GM18511 (cell line): ENCODE measurements around the gene DMRT1.
"Not testable (repeated sequence)": the region's sequence is repeated elsewhere in the genome, so short reads cannot be mapped to it uniquely, and the experiment has no call there.

ENCODE experiments used
- ATAC-seq: cut with Tn5 transposase; IDR thresholded peaks from one replicate; pipeline ENCODE4 v1.9.1; 2021; ENCODE audit warnings: mild to moderate bottlenecking, moderate library complexity; ENCODE audit not compliant: unreplicated experiment

DMRT1 gene

GRCh38 chr9:859251-859650, 17.8 kb downstream of the DMRT1 start:
- peak; percentile 100 for ATAC-seq

DNA sequence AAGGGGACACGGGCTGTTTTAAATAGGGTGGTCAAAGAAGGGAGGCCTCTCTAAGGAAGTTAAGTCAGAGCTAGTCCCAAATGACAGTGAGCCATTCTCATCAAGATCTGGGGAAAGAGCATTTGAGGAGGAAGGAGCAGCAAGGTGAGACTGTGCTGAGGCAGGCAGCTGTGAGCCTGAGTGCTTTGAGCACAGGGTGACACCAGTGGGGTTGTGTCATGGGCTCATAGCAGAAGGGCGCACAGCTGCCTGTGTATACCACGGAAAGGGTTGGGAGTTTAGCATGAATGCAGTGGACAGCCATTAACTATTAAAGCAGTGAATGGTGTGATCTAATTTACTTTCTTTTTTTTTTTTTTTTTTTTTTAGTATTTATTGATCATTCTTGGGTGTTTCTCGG, 19.2 kb downstream of the DMRT1 start:
- ATAC-seq = no peak

- ATAC-seq = not testable (repeated sequence)
Observed at GRCh38 chr9:861525-861924, 20.0 kb downstream of the DMRT1 start.

GRCh38 chr9:875119-875962, 33.8 kb downstream of the DMRT1 start:
- ATAC-seq = no peak

GRCh38 chr9:876425-876824, 34.9 kb downstream of the DMRT1 start:
- ATAC-seq = no peak

DNA sequence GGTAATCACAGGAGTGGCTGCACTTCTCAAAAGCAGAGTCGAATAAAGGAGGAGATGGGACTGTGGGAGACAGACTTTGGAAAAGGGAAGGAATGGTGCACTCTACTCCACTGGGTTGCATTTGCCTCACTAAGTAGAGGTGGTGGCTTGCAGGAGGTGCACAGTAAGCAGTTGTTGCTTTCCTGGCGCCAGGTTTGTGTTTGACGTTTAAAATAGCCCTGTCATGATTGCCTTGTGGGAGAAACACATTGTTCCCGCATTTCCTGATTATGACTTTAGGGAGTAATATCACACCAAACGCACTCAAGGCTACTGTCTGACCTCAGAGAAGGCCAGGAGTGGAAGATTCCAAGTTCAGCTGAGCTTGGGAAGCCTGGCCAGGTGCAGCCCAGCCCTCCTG, 36.7 kb downstream of the DMRT1 start:
- no peak for ATAC-seq

- ATAC-seq = no peak
Observed at GRCh38 chr9:880725-881124, 39.2 kb downstream of the DMRT1 start.

DNA sequence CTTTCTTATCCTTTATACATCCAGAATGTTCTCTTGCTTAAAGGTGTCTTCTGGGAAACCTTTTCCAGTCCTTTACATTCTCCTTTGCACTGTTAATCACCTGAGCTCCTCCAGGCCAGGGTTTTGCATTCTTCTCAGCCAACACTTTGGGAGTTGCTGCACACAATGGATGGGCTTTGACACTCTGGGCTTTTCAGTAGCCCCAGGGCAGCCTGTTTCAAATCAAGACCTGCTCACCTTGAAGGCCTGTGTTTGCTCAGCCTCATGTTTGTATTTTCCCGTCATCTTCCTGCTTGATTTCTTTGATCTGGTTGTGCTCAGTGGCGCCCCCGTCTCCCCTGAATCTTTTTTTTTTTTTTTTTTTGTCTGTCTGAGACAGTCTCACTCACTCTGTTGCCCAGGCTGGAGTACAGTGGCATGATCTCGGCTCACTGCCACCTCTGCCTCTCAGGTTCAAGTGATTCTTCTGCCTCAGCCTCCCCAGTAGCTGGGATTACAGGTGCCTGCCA, 41.0 kb downstream of the DMRT1 start:
- ATAC-seq = no peak

DNA sequence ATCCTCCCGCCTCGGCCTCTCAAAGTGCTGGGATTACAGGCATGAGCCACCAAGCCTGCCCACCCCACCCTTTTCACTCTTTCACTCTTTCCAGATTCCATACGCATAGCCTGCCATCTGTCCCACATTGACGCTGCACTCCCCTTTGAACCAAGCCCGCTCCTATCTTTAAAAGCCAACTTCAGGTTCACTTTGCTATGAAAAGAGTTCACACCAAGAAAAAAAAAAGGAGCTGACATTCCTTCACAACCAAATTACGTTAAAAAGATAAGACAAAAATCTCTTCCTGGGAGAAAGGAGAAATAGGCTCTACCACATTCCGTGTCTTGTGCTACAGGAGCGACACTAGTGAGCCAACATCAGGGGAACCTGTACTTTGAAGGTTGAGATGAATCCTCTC, 41.5 kb downstream of the DMRT1 start:
- no peak for ATAC-seq

- no peak for ATAC-seq
Observed at GRCh38 chr9:886886-887285, 45.4 kb downstream of the DMRT1 start.

DNA sequence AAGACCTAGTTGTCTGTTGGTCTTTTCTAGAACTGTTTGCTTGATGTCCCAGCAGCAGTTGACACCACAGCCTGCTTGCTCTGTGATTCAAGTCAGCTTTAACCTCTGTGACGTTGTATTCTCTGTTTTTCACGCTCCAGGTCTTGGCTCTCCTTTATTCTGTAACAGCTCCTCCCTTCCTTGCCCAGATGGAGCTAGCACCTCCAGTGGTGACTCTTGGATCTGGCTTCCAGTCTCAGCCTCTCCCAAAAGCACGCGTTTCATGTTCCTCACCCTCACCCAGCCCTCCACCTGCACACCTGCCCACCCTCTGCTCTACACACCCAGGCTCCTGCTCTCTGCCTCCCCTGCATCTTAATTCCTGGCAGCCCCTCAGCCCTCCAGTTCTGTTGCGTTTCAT, 50.6 kb downstream of the DMRT1 start:
- ATAC-seq = no peak

DNA sequence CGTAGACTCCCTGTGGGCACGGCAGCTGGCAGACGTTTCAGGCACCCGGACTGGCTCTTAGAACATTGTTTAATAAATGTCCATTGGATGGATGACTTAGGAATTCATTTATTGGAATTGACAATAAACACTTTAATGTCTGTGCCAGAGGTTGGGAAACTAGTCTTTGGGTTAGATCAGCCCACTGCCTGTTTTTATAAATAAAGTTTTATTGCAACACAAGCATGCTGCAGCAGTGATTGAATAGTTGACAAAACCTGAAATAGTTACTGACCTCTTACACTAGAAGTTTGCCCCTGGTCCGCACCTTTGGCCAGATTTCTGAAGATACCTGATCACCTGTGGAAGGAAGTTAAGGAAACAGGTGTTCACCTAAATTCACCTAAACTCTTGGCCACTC, 51.6 kb downstream of the DMRT1 start:
- no peak for ATAC-seq

GRCh38 chr9:893843-894420, 52.4 kb downstream of the DMRT1 start:
- peak; percentile 100 for ATAC-seq

DNA sequence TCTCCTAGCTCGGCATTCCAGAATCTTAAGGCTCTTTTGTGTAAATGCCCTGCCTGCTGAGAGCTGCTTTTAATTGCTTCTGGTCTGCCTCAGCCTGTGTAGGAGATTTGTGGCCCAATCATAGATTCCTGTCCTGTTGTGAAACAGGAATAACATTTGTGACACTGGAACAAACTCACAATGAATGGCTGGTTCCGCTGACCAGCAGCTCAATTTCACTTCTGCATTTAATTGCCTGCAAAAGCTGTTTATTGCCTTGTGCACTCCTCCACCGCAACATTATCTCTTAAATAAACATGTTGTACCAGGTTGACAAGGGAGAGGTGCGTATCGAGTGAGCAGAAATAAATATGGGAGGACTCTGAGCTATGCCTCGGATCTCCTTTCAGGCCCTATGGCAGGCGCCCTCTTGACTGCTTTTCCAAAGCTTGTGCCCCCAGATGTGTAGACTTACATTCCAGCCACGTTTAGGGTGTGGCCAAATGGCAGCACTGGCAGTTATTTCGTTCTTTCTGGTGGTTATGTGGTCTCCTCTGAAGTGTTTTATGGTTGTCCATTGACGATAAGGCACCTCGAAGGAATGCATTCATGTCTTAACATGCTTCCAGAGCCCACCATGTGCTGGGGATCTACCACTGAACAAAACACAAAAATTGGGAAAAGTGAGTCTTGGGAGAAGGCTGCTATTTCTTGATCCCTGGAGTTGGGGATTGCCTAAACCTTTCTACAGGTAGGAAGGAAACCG, 58.1 kb downstream of the DMRT1 start:
- ATAC-seq = peak; percentile 76

- ATAC-seq = no peak
Observed at GRCh38 chr9:903886-904285, 62.4 kb downstream of the DMRT1 start.

GRCh38 chr9:905906-906305, 64.4 kb downstream of the DMRT1 start:
- ATAC-seq = no peak

- no peak for ATAC-seq
Observed at GRCh38 chr9:908536-909205, 67.2 kb downstream of the DMRT1 start.

DNA sequence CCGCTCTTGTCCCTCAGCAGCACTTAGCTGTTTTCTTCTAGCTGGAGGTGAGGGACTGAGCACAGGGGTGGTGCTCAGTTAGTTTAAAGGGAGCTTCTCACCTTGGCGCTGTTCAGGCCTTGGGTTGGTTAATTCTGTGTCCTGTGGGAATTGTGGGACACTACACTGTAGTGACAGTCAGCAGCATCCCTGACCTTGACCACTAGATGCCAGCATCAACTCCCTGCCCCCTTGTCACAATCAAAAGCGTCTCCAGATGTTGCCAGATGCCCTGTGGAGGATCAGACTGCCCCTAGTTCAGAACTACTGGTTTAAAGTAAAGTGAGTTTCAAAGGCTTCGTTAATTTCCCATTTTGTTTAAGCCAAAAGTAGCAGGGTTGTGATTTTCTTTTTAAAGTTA, 69.5 kb downstream of the DMRT1 start:
- ATAC-seq = no peak

DNA sequence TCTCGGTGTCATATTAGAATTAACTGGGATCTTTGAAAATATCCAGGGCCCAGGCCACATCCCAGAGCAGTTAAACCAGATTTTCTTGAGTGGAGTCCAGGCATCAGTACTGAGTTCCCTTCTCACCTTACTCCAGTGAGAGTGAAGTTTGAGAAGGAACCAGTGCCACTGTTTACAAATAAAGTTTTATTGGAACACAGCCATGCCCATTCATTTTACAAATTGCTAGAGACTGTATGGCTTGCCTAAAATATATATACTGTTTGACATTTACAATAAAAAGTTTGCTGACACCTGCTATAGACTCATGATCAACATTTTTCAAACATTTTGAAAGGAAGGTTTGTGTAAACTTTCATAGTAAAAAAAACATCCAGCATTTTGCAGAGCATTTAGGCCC, 71.3 kb downstream of the DMRT1 start:
- no peak for ATAC-seq

DNA sequence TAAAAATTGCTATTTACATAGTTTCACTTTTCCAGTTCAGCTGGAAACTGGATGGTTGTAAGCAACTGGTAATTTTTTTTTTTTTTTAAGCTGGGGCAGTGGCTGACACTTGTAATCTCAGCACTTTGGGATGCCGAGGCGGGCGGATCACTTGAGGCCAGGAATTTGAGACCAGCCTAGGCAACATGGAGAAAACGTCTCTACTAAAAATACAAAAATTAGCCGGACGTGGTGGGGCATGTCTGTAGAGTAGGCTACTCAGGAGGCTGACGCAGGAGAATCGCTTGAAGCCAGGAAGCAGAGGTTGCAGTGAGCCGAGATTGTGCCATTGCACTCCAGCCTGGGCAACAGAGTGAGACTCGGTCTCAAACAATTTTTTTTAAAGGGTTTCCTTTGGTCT, 72.0 kb downstream of the DMRT1 start:
- not testable (repeated sequence) for ATAC-seq

GRCh38 chr9:917730-918129, 76.2 kb downstream of the DMRT1 start:
- ATAC-seq = no peak
